COLO668 (cell line): ENCODE measurements around the gene VDR.

Experiments used
- DNase-seq: peaks from one replicate; lab custom pipeline; 2025; ENCODE audit not compliant: unreplicated experiment; lab: John Stamatoyannopoulos, UW

Gene VDR

GRCh38 chr12:47894652-47895051, 10.1 kb downstream of the VDR start:
- DNase-seq = no peak

GRCh38 chr12:47894068-47894467, 10.7 kb downstream of the VDR start:
- no peak for DNase-seq

GRCh38 chr12:47892819-47893218, 12.0 kb downstream of the VDR start:
- no peak for DNase-seq

- DNase-seq = no peak
Observed at GRCh38 chr12:47891356-47891755, 13.4 kb downstream of the VDR start.

- DNase-seq = no peak
Observed at GRCh38 chr12:47889040-47889439, 15.8 kb downstream of the VDR start.

- no peak for DNase-seq
Observed at GRCh38 chr12:47888153-47888819, 16.5 kb downstream of the VDR start.

- no peak for DNase-seq
Observed at GRCh38 chr12:47887529-47887928, 17.3 kb downstream of the VDR start.

GRCh38 chr12:47886510-47887240, 18.1 kb downstream of the VDR start:
- no peak for DNase-seq

GRCh38 chr12:47885566-47885965, 19.2 kb downstream of the VDR start:
- no peak for DNase-seq

GRCh38 chr12:47885012-47885501, 19.7 kb downstream of the VDR start:
- DNase-seq = no peak

GRCh38 chr12:47884501-47884900, 20.3 kb downstream of the VDR start:
- DNase-seq = no peak

- DNase-seq = no peak
Observed at GRCh38 chr12:47883663-47884195, 21.1 kb downstream of the VDR start.

- no peak for DNase-seq
Observed at GRCh38 chr12:47882781-47883546, 21.8 kb downstream of the VDR start.

- no peak for DNase-seq
Observed at GRCh38 chr12:47881826-47882427, 22.9 kb downstream of the VDR start.

- no peak for DNase-seq
Observed at GRCh38 chr12:47881051-47881450, 23.7 kb downstream of the VDR start.

- no peak for DNase-seq
Observed at GRCh38 chr12:47878918-47879481, 25.8 kb downstream of the VDR start.

GRCh38 chr12:47878293-47878917, 26.4 kb downstream of the VDR start:
- DNase-seq = no peak

GRCh38 chr12:47877081-47877480, 27.7 kb downstream of the VDR start:
- DNase-seq = no peak

- no peak for DNase-seq
Observed at GRCh38 chr12:47876440-47876960, 28.3 kb downstream of the VDR start.
